IPS DF 6.9 (cell line): ENCODE results near the gene DPP6.

Experiments used
- DNase-seq: peaks from one replicate; pipeline ENCODE4 v3.0.0-alpha.2; 2013; ENCODE audit warnings: low read depth, low spot score
- H3K27ac ChIP-seq: one replicate; pipeline ENCODE4 v1.5.1; 2013; ENCODE audit warnings: low read length, control low read depth
- H3K27me3 ChIP-seq: 2 replicates; pipeline ENCODE4 v1.6.1; 2013; ENCODE audit warnings: mild to moderate bottlenecking, low read length; ENCODE audit not compliant: control insufficient read depth, insufficient read depth
- H3K36me3 ChIP-seq: 2 replicates; pipeline ENCODE4 v1.6.1; 2013; ENCODE audit warnings: low read length; ENCODE audit not compliant: control insufficient read depth, insufficient read depth
- H3K4me1 ChIP-seq: 2 replicates; pipeline ENCODE4 v1.6.1; 2013; ENCODE audit warnings: low read length; ENCODE audit not compliant: control insufficient read depth, insufficient read depth
- H3K4me3 ChIP-seq: 2 replicates; pipeline ENCODE4 v1.5.1; 2013; ENCODE audit warnings: mild to moderate bottlenecking, low read length
- H3K9me3 ChIP-seq: 2 replicates; pipeline ENCODE4 v1.6.1; 2013; ENCODE audit warnings: low read length, inconsistent platforms; ENCODE audit not compliant: control insufficient read depth, insufficient read depth
- WGBS: extraction: QIAGEN DNeasy Blood & Tissue Kit; methylation state at CpG from one replicate; pipeline ENCODE4 v1.1.7; 2013; ENCODE audit warnings: mixed read lengths, missing lambda C conversion rate; ENCODE audit not compliant: insufficient read length, insufficient coverage; 5-methylcytosine and 5-hydroxymethylcytosine counted together

DPP6 gene

DNA sequence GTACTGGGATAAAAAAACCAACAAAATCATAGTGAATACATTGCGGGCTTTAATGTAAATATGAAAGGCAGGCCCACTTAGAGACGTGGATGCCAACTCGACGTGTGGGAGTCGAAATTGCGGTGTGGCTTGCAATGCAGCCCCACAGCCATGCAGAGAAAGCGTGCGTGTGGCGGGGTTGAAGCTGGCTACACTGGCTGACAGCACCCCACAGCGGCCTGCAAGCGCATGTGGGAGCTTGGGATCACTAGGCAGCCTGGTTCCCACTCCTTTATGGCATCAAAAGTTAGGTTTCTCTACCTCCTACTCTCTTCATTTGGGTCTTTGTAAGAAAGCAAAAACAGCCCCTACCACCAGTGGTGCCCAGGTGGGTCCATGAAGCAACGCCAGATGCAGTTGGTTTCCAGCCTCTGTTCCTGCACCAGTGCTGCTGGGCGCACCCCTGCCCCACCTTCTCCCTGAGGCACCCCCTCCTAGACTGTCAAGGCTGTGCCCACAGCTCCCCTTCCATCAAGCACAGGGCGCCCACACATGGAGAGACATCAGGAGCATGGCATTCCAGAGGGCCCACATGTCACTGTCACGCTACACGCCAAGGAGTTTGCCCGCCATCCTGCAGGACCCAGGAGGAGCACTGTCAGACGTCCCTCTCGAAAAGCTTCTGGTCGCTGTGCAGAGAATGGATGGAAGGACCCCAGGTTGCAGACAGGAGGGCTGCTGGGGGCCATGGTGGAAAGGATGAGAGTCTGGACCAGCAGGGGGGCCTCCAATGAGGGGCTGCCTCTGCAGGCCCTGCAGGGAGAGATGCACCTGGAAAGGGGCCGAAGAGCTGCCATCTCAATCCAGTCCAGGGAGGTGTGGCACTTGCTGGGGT is 807.8 kb downstream of the DPP6 start:
- no peak for DNase-seq
- no peak overlapping the region for H3K27ac ChIP-seq
- no peaks in the 10 kb centered on the region for H3K36me3 ChIP-seq
- no peak overlapping the region for H3K4me3 ChIP-seq
- no peaks in the 10 kb centered on the region; the same call in 1 of the 2 replicates for H3K9me3 ChIP-seq
- H3K4me1 ChIP-seq: no peaks in the 10 kb centered on the region
- WGBS: no CpG with 5 or more reads among the region's 21 CpGs
- H3K27me3 ChIP-seq: no peaks in the 10 kb centered on the region

DNA sequence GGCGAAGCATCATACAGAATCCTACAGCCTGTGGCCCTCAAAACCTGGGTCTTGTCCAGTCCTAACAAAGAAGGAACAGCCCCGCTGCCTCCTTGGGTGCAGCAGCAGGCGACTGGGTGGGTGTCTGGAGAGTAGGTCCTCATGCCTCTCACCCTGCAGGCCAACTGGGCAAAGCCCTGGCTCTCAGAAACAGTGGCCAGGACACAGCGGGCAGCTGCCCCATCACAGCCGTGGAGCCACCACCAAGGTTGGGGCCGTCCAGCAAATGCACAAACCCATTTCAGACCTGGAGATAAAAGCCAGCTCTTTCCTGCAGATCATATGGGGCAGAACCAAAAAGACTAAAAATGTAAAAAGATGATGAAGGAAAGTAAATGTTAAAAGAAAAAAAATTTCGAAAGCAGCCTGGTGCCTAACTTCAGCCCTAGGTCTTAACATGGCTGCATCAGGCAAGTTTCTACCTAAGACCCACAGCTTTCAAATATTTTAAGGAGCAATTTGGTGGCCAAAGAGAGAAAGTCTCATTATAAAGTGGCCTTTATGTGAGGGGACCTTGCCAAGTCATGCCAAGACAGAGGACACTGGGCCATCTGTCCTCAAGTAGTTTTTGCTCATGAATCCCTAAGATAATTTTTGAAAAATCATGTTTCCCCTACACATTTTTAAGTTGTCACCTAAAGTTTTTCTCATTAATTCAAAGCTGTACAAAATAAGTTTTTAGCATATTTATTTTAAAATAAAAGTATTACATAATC is 808.6 kb downstream of the DPP6 start:
- no peak overlapping the region for H3K4me3 ChIP-seq
- no peaks in the 10 kb centered on the region for H3K4me1 ChIP-seq
- DNase-seq: no peak
- H3K27ac ChIP-seq: no peak overlapping the region
- H3K36me3 ChIP-seq: no peaks in the 10 kb centered on the region
- no peaks in the 10 kb centered on the region for H3K27me3 ChIP-seq
- no CpG with 5 or more reads among the region's 7 CpGs for WGBS
- H3K9me3 ChIP-seq: no peaks in the 10 kb centered on the region; the same call in 1 of the 2 replicates

DNA sequence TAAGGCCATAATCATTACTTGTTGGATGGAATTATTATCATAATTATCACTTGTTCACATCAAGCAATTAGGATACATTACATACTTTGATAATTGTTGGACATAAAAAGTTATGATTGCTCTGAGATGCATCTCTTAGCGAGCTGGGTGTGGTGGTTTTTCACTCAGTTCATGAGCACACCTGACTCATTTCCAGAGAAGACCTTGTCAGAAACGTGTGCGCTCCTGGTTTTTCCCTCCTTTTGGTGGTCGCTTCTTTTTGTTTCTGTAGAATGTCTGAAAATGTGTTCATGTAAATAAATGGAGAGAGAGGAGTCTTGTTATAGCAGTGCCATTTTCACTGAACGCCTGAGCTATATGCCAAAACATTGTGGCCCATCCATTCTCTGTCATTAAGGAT is 809.4 kb downstream of the DPP6 start:
- no peaks in the 10 kb centered on the region for H3K4me1 ChIP-seq
- no peaks in the 10 kb centered on the region for H3K27me3 ChIP-seq
- no peaks in the 10 kb centered on the region; the same call in 1 of the 2 replicates for H3K9me3 ChIP-seq

DNA sequence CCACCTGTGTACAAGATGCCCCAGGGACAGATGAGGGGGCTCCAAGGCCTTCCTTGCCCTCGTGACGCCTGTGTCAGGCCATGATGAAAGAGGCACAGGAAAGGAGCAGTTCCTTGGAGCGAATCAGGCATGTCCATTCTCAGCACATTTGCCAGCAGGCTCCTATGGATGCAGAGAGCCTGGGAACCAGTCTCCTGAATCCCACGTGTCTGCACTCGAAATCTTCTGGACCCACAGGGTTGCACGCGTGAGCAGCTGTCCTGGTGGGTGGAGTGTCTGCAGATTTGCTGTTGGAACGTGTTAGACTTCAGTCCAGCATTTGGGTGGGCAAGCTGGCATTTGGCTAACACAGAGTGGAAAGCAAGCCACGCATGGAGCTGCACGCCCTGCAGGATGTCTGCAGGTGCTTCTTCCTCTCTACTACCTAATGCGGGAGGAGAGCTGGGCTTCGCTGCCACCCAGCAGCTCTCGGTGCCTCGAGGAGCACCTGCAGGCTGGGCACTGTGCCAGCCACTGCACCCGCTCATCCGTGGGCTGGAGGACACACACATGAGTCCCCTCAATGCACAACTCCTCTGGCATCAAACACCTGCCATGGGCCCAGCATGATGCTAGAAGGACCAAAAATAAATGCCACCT is 810.1 kb downstream of the DPP6 start:
- H3K9me3 ChIP-seq: no peaks in the 10 kb centered on the region; the same call in 1 of the 2 replicates
- WGBS: no CpG with 5 or more reads among the region's 16 CpGs
- H3K27me3 ChIP-seq: no peaks in the 10 kb centered on the region
- no peak overlapping the region for H3K27ac ChIP-seq
- H3K4me3 ChIP-seq: no peak overlapping the region
- no peaks in the 10 kb centered on the region for H3K36me3 ChIP-seq
- DNase-seq: no peak
- no peaks in the 10 kb centered on the region for H3K4me1 ChIP-seq

More for the DNA sequence above, 809.4 kb downstream of the DPP6 start:
- Histone ChIP-seq H3K4me3 (no peak overlapping the region), H3K27ac (no peak overlapping the region), H3K36me3 (no peaks in the 10 kb centered on the region)
- WGBS: no CpG with 5 or more reads among the region's 5 CpGs
- DNase-seq: no peak

DNA sequence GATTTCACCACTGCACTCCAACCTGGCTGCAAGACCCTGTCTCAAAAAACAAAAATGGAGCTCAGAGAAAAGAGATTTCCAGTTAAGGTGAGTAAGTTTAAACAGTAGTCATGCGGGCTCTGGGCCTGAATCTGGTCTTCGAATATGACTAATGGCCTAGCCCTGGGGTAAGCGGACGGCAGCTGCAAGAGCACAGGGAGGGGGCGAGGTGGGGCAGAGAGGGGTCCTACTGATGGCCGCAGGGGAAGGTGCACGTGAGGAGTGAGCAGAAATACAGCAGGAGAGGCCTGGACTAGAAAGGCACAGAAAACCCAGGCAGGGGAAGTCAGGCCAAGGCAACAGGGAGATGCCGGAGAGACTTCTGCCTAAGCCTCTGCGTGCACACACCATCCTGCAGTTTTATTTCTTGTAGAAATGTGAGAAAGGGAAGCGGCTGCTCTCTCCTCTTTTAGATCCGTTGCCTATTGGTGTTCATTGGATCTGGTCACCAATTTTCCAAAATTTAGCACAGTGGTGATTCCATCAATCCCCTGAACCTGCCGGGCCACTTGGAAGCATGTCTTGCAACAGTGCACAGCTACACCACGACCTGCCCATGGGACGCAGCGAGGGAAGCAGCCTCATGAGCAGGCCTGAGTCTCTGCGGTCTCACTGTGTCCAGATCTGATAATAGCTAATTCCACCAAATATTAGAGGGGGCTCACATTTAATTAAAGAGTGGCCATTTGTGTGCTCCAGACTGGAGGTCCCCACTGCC is 811.7 kb downstream of the DPP6 start:
- Histone ChIP-seq H3K27me3 (no peaks in the 10 kb centered on the region), H3K27ac (no peak overlapping the region), H3K4me3 (no peak overlapping the region), H3K4me1 (no peaks in the 10 kb centered on the region), H3K36me3 (no peaks in the 10 kb centered on the region), H3K9me3 (no peaks in the 10 kb centered on the region)
- no peak for DNase-seq
- no CpG with 5 or more reads among the region's 16 CpGs for WGBS

DNA sequence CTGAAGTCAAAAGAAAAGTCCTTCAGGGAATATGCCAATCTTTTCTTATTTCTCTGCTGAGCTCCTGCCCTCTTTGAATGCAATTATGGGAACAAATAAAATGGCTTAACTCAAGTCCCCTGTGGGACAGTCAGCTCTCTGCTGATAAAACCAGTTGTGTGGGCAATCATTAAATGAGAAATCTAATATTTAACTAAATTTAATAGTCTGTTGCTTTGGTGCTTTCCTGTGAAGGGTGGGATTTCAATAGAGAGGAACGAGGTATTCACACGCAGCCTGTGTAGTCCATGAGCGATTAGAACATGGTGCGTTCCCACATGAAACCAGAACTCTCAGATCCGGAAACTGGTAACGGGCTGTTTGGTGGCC is 812.3 kb downstream of the DPP6 start:
- Histone ChIP-seq H3K9me3 (no peaks in the 10 kb centered on the region), H3K4me1 (no peaks in the 10 kb centered on the region), H3K27me3 (no peaks in the 10 kb centered on the region), H3K27ac (no peak overlapping the region), H3K36me3 (no peaks in the 10 kb centered on the region), H3K4me3 (no peak overlapping the region)
- no CpG with 5 or more reads among the region's 6 CpGs for WGBS
- no peak for DNase-seq

DNA sequence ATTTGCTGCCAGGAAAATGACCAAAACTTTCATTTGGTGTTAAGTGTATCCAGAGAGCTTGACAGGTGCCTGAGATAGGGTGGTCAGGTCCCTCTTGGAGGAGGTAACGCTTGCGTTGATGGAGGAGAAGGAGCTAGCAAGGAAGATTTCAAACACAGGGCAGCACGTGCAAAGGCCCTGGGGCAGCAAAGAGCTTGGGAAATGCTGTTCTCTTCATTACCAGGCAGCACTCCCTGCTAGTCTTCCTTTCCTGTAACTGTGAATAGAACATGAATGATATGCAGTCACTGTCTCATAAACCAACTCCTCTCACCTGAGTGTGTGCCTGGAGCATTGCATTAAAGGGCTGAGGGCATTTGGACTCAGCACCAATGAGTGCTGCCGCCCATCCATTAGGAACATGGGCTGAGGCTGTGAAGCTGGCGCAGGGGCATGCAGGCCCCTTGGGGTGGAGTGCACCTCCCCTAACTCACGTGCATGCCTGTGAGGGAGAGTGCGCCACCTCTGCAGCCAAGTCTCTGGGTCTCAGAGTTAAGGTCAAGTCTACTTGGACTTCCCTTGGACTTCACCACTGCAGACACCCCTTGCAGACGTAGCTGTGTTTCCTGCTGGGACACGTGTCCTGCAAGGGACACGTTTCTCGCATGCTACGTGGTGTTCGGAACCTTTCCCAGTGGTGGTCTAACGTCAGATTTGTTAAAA is 813.9 kb downstream of the DPP6 start:
- Histone ChIP-seq H3K9me3 (no peaks in the 10 kb centered on the region), H3K4me3 (no peak overlapping the region), H3K36me3 (no peaks in the 10 kb centered on the region), H3K4me1 (no peaks in the 10 kb centered on the region), H3K27me3 (no peaks in the 10 kb centered on the region), H3K27ac (no peak overlapping the region)
- WGBS: no CpG with 5 or more reads among the region's 14 CpGs
- no peak for DNase-seq

DNA sequence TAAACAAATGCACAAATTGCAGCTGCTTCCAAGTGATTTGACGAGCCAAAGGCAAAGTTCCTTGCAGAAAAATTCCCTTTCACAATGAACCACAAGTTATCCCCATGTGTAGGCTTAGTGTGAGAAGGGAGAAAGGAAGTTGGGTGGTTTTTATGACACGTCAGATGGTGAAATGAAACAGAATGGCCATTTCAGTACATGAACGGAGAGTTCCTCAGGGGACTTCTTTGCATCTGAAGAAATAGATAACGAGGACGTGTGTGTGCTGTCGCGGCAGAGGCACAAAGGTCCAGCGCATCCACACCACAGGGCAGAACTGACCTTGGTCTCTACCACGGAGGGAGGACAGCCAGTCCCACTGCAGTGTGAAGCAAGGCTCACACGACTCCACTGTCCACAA is 814.9 kb downstream of the DPP6 start:
- DNase-seq: no peak
- H3K27me3 ChIP-seq: no peaks in the 10 kb centered on the region

DNA sequence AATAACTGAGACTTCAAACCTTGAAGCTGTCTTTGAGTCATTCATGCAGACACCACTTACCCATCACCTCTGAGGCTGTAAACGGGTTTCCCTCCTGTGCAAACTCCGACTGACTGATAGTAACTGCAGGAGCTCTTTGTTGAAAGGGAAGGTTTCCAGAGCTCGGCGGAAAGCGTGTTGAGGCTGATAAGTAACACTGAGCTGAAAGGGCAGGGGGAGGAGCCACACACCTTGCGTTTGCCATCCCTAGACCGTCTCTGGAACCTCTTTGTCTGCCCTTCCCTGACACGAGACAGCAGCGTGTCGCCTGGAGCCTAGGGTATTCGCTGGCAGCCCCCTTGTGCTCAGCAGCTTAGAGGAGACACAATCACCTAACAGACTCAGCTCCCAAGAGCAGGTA is 816.7 kb downstream of the DPP6 start:
- H3K27me3 ChIP-seq: no peaks in the 10 kb centered on the region
- H3K27ac ChIP-seq: no peak overlapping the region
- H3K9me3 ChIP-seq: no peaks in the 10 kb centered on the region
- H3K36me3 ChIP-seq: no peaks in the 10 kb centered on the region
- no CpG with 5 or more reads among the region's 11 CpGs for WGBS
- no peak for DNase-seq
- no peak overlapping the region for H3K4me3 ChIP-seq
- H3K4me1 ChIP-seq: no peaks in the 10 kb centered on the region

More for the DNA sequence above, 814.9 kb downstream of the DPP6 start:
- H3K4me1 ChIP-seq: no peaks in the 10 kb centered on the region
- no peaks in the 10 kb centered on the region for H3K9me3 ChIP-seq
- H3K27ac ChIP-seq: no peak overlapping the region
- no peaks in the 10 kb centered on the region for H3K36me3 ChIP-seq
- WGBS: no CpG with 5 or more reads among the region's 10 CpGs
- no peak overlapping the region for H3K4me3 ChIP-seq
